Mesothelial cell of epicardium (in vitro differentiated cells): Measurements from ENCODE around the gene KAT14. TPM values are rescaled to one million over a fixed set of nuclear protein-coding genes. Genes with fewer than 3 reads are reported as not detected.
A peak's percentile ranks its signal among the peaks of the same experiment; 100 is the strongest.

Experiments used
- DNase-seq, 2 experiments: peaks; one replicate each; pipeline ENCODE4 v3.0.0; 2021; ENCODE audit warnings: low spot score in 2 of 2; ENCODE audit not compliant: unreplicated experiment in 2 of 2
- H3K27ac Mint-ChIP-seq: 2 replicates; pipeline ENCODE4 v1.8.0; 2021; ENCODE audit warnings: mixed read lengths
- H3K27me3 Mint-ChIP-seq: 2 replicates; pipeline ENCODE4 v1.8.0; 2021; ENCODE audit warnings: low read depth, mixed read lengths
- H3K36me3 Mint-ChIP-seq: 2 replicates; pipeline ENCODE4 v1.8.0; 2021; ENCODE audit warnings: mixed read lengths
- H3K4me1 Mint-ChIP-seq: 2 replicates; pipeline ENCODE4 v1.8.0; 2021; ENCODE audit warnings: mixed read lengths
- H3K4me3 Mint-ChIP-seq: 2 replicates; pipeline ENCODE4 v1.8.0; 2021; ENCODE audit warnings: mild to moderate bottlenecking, moderate library complexity, mixed read lengths
- H3K9me3 Mint-ChIP-seq: 2 replicates; pipeline ENCODE4 v1.8.0; 2021; ENCODE audit warnings: mixed read lengths
- total RNA-seq: library from RNA; stranded (reverse); gene quantifications from 3 replicates; pipeline ENCODE4 v1.2.1, GENCODE V29; 2021
- TF ChIP-seq, protein P1 (sequence below): fragments of 200-600 bp; sonication (generic); IDR thresholded peaks from one replicate; pipeline ENCODE4 v1.5.0; 2021; ENCODE audit warnings: antibody characterized with exemption; ENCODE audit not compliant: unreplicated experiment

The KAT14 gene
- total RNA-seq, 1 donor from 2014 or later = 23.9 TPM

DNA sequence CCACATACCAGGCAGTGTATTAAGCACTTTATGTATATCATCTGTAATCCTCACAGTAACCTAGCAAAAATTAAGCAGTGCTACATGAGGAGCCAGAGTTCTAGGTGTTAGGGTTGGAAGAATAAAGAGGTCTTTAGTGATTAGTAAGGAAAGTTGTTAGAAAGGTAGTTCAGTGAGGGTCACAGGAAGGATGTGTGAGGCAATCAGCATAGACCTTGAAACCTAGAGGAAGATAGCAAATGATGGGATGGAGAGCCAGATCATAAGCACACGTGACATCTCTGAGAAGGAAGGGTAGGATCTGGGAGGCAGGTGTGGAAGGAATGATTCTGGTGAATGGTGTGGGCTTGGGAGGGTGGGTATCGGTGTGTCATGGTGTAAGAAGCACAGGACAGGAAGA, 2.2 kb downstream of the KAT14 start:
- peak overlapping the region; percentile 52 for H3K27ac Mint-ChIP-seq
- peaks cover 9% of the 10 kb centered on the region for H3K36me3 Mint-ChIP-seq
- H3K4me1 Mint-ChIP-seq = peaks cover 26% of the 10 kb centered on the region
- no peak for DNase-seq
- no peaks in the 10 kb centered on the region for H3K27me3 Mint-ChIP-seq
- no peak overlapping the region for H3K4me3 Mint-ChIP-seq
- TF ChIP-seq, protein P1, sequence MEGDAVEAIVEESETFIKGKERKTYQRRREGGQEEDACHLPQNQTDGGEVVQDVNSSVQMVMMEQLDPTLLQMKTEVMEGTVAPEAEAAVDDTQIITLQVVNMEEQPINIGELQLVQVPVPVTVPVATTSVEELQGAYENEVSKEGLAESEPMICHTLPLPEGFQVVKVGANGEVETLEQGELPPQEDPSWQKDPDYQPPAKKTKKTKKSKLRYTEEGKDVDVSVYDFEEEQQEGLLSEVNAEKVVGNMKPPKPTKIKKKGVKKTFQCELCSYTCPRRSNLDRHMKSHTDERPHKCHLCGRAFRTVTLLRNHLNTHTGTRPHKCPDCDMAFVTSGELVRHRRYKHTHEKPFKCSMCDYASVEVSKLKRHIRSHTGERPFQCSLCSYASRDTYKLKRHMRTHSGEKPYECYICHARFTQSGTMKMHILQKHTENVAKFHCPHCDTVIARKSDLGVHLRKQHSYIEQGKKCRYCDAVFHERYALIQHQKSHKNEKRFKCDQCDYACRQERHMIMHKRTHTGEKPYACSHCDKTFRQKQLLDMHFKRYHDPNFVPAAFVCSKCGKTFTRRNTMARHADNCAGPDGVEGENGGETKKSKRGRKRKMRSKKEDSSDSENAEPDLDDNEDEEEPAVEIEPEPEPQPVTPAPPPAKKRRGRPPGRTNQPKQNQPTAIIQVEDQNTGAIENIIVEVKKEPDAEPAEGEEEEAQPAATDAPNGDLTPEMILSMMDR = no peak
- no peaks in the 10 kb centered on the region for H3K9me3 Mint-ChIP-seq

DNA sequence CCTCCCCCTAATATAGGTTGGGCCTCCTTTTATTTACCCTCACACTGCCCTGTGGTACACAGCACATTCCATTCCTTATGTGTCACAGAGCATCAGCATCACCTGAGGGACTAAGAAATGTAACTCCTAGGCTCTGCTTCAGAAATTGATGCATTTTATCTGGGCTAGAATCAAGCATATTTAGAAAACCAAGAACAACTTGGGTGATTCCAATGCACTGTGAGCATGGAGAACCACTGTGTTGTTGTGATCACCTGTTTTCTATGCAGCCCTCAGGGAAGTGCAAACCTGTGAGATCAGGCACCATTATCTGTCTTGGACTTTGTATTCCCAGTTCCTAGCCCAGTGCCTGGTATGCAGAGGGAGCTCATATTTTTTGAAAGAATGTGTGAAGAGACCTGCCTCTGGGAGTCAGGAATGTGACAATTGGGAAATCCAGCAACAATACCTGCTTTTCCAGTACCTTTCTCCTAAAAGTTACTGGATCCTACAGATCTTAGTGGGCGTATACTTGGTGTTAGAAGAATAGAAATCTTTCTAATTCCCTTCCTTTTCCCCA, 7.0 kb downstream of the KAT14 start:
- Mint-ChIP-seq H3K27me3 (no peaks in the 10 kb centered on the region), H3K9me3 (no peaks in the 10 kb centered on the region), H3K36me3 (peaks cover 20% of the 10 kb centered on the region), H3K4me1 (peaks cover 11% of the 10 kb centered on the region), H3K4me3 (no peak overlapping the region), H3K27ac (peak overlapping the region; percentile 60)
- TF ChIP-seq, protein P1 = no peak
- DNase-seq = no peak

DNA sequence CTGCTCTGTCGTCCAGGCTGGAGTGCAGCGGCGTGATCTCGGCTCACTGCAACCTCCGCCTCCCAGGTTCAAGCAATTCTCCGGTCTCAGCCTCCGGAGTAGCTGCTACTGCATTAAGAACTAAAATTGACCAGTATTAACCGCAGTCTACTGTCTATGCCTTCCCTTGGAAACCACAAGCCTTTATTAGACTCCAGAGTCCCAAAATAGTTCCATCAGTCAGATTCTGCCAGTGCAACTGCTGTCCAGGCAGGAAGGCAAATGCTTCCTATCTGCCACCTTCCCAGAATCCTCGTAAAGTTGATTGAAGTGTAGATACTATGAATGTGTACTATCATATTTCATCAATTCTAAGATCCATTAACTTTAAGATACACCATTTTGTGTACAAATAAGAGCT, 16.7 kb downstream of the KAT14 start:
- no peaks in the 10 kb centered on the region for H3K4me1 Mint-ChIP-seq
- H3K4me3 Mint-ChIP-seq = no peak overlapping the region
- H3K36me3 Mint-ChIP-seq = peaks cover 20% of the 10 kb centered on the region
- H3K27me3 Mint-ChIP-seq = no peaks in the 10 kb centered on the region
- no peak overlapping the region for H3K27ac Mint-ChIP-seq
- DNase-seq = no peak
- H3K9me3 Mint-ChIP-seq = no peaks in the 10 kb centered on the region
- TF ChIP-seq, protein P1 = no peak

DNA sequence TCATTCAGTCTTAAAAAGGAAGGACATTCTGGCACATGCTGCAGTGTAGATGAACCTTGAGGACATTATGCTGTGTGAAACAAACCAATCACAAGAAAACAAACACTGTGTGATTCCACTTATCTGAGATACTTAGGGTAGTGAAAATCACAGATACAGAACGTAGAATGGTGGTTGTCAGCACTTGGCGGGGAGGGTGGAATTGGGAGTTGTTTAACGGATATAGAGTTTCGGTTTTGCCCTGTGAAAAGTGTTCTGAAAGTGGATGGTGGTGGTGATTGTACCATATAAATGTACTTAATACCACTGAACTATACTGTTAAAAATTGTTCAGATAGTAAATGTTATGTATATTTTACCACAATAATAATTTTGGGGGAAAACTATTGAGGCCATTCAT, 18.4 kb downstream of the KAT14 start:
- no peak for DNase-seq
- H3K27ac Mint-ChIP-seq = no peak overlapping the region
- H3K4me3 Mint-ChIP-seq = no peak overlapping the region
- peaks cover 16% of the 10 kb centered on the region for H3K36me3 Mint-ChIP-seq
- H3K27me3 Mint-ChIP-seq = no peaks in the 10 kb centered on the region
- TF ChIP-seq, protein P1 = no peak
- H3K9me3 Mint-ChIP-seq = no peaks in the 10 kb centered on the region
- H3K4me1 Mint-ChIP-seq = no peaks in the 10 kb centered on the region

DNA sequence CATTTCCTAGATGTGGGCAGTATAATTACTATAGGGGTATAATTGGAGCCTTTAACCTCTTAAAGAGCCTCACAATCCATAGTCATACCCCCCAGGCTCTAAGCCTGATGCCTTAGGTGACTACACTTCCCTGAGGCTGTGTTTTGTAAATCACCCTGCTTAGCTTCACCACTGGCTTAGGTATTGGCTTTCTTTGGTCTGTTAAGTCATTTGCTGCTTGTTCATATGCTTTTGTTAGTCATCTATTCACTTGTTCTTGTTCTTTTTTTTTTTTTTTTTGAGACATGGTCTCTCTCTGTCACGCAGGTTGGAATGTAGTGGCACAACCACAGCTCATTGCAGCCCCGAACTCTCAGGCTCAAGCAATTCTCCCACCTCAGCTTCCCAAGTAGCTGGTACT, 26.7 kb downstream of the KAT14 start:
- no peaks in the 10 kb centered on the region for H3K27me3 Mint-ChIP-seq
- peaks cover 23% of the 10 kb centered on the region for H3K36me3 Mint-ChIP-seq
- no peak for DNase-seq
- TF ChIP-seq, protein P1 = no peak
- no peaks in the 10 kb centered on the region for H3K4me1 Mint-ChIP-seq
- H3K9me3 Mint-ChIP-seq = no peaks in the 10 kb centered on the region
- no peak overlapping the region for H3K4me3 Mint-ChIP-seq
- H3K27ac Mint-ChIP-seq = no peak overlapping the region

DNA sequence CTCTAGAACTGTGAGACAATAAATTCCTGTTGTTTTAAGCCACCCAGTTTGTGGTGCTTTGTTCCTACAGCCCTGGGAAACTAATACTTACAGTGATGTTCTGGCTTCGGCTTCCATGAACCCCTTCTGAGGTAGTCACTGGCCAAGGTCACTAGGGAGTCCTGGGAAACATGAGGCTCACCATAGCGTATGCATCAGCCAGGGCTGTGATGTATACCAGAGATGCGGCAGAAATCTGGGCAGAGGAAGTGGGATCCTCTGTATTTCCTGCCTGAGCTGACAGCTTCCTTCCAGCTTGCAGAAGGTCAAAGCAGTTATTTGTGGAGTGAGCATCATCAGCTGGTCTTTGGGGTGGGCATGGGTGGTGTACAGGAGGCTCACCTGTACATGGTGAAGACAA, 27.9 kb downstream of the KAT14 start:
- Mint-ChIP-seq H3K36me3 (peaks cover 31% of the 10 kb centered on the region), H3K4me3 (no peak overlapping the region), H3K4me1 (no peaks in the 10 kb centered on the region), H3K9me3 (no peaks in the 10 kb centered on the region), H3K27ac (no peak overlapping the region), H3K27me3 (no peaks in the 10 kb centered on the region)
- TF ChIP-seq, protein P1 = no peak
- DNase-seq = no peak
